IPS-20b (cell line): Measurements from ENCODE around the gene LCE5A.
"Not testable (repeated sequence)": the region's sequence is repeated elsewhere in the genome, so short reads cannot be mapped to it uniquely, and the experiment has no call there.

Source experiments
- H3K27ac ChIP-seq: one replicate; pipeline ENCODE4 v1.5.1; 2013; ENCODE audit warnings: low read length
- H3K27me3 ChIP-seq: 2 replicates; pipeline ENCODE4 v1.6.1; 2013; ENCODE audit warnings: mild to moderate bottlenecking, low read length, inconsistent platforms; ENCODE audit not compliant: insufficient read depth
- H3K36me3 ChIP-seq: 2 replicates; pipeline ENCODE4 v1.6.1; 2013; ENCODE audit warnings: low read depth, mild to moderate bottlenecking, inconsistent platforms, low read length, moderate library complexity; ENCODE audit not compliant: insufficient read depth
- H3K4me1 ChIP-seq: 2 replicates; pipeline ENCODE4 v1.6.1; 2013; ENCODE audit warnings: mild to moderate bottlenecking, control low read depth, inconsistent platforms, low read length, moderate library complexity; ENCODE audit not compliant: insufficient read depth
- H3K4me3 ChIP-seq: 2 replicates; pipeline ENCODE4 v1.5.1; 2013; ENCODE audit warnings: mild to moderate bottlenecking, low read length, inconsistent platforms
- H3K9ac ChIP-seq: 2 replicates; pipeline ENCODE4 v1.6.1; 2013; ENCODE audit warnings: low read depth, mild to moderate bottlenecking, inconsistent platforms, low read length, moderate library complexity
- H3K9me3 ChIP-seq: 2 replicates; pipeline ENCODE4 v1.6.1; 2013; ENCODE audit warnings: mild to moderate bottlenecking, low read depth, low read length, inconsistent platforms; ENCODE audit not compliant: insufficient read depth

The LCE5A gene, protein sequence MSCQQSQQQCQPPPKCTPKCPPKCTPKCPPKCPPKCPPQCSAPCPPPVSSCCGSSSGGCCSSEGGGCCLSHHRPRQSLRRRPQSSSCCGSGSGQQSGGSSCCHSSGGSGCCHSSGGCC

GRCh38 chr1:152510503-152510902 lies at the start of gene LCE5A:
Gene LCE5A (plus strand): TSS chr1:152510803. CDS start chr1:152511535, 732 bp downstream.
- no peaks in the 10 kb centered on the region for H3K4me1 ChIP-seq
- H3K9me3 ChIP-seq: peaks cover 72% of the 10 kb centered on the region
- H3K9ac ChIP-seq: no peak within 1 kb of the TSS
- no peaks in the 10 kb centered on the region for H3K36me3 ChIP-seq
- peaks cover 26% of the 10 kb centered on the region for H3K27me3 ChIP-seq
- no peak within 1 kb of the TSS for H3K4me3 ChIP-seq
- H3K27ac ChIP-seq: no peak within 1 kb of the TSS

GRCh38 chr1:152461544-152461943 lies 49.1 kb upstream of the LCE5A start:
- H3K9ac ChIP-seq: no peak overlapping the region
- H3K27me3 ChIP-seq: no peaks in the 10 kb centered on the region
- H3K4me3 ChIP-seq: no peak overlapping the region
- H3K9me3 ChIP-seq: peaks cover 25% of the 10 kb centered on the region
- H3K36me3 ChIP-seq: no peaks in the 10 kb centered on the region
- no peak overlapping the region for H3K27ac ChIP-seq
- H3K4me1 ChIP-seq: no peaks in the 10 kb centered on the region

- Histone ChIP-seq H3K9me3 (peaks cover 22% of the 10 kb centered on the region), H3K9ac (no peak overlapping the region), H3K27ac (no peak overlapping the region), H3K27me3 (no peaks in the 10 kb centered on the region), H3K4me3 (no peak overlapping the region), H3K36me3 (no peaks in the 10 kb centered on the region), H3K4me1 (no peaks in the 10 kb centered on the region)
These were observed 48.0 kb upstream of the LCE5A start for GRCh38 chr1:152462636-152463035.

DNA sequence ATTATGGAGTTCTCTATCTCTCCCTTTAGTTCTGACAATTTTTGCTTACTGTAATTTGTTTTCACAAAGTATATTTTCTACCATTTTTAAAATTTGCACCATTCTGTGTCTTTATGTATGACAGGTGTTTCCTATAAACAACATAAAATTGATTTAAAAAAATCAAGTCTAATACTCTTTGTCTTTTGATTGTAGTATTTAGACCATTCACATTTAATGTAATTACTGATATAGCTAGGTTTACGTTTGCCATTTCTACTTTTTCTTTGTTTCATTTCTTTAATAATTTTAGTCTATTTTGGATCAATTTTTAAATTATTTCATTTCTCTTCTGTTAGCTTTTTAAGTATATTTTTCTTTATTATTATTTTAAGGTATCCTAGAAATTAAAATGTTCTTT lies 44.4 kb upstream of the LCE5A start:
- Histone ChIP-seq H3K27ac (no peak overlapping the region), H3K36me3 (no peaks in the 10 kb centered on the region), H3K9ac (no peak overlapping the region), H3K4me3 (no peak overlapping the region), H3K9me3 (peaks cover 42% of the 10 kb centered on the region), H3K27me3 (no peaks in the 10 kb centered on the region), H3K4me1 (no peaks in the 10 kb centered on the region)

DNA sequence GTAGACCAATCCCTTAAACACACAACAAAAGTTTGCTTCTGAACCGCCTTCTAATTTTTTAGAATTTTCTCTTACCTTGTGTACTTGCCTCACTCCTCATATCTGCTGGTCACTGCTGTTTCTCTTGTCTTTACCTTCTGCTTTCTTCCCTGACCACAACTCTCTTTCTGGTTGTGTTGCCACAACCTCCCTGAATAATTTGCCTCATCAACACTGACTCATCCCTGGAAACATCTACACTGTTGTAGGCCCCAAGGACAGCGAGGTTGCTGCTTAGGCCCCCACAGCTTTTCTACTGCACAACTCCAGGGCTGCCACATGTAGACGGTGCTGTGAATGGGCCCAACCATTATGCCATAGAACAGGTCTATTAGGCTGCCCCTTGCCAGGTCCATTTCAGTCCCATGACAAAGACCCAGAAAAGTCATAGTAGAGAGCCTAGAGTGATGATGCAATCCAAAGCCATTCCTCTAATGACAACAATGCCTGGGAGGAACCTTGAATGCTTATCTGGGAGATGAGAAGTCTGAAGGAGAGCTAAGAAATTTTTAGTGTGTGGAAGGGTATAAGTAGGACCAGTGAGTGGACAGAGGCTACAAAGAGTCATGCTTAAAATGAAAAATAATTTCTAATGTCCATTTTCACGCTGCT lies 36.6 kb upstream of the LCE5A start:
- Histone ChIP-seq H3K27ac (no peak overlapping the region), H3K4me1 (no peaks in the 10 kb centered on the region), H3K9me3 (peaks cover 79% of the 10 kb centered on the region), H3K27me3 (no peaks in the 10 kb centered on the region), H3K36me3 (no peaks in the 10 kb centered on the region), H3K4me3 (no peak overlapping the region), H3K9ac (no peak overlapping the region)

DNA sequence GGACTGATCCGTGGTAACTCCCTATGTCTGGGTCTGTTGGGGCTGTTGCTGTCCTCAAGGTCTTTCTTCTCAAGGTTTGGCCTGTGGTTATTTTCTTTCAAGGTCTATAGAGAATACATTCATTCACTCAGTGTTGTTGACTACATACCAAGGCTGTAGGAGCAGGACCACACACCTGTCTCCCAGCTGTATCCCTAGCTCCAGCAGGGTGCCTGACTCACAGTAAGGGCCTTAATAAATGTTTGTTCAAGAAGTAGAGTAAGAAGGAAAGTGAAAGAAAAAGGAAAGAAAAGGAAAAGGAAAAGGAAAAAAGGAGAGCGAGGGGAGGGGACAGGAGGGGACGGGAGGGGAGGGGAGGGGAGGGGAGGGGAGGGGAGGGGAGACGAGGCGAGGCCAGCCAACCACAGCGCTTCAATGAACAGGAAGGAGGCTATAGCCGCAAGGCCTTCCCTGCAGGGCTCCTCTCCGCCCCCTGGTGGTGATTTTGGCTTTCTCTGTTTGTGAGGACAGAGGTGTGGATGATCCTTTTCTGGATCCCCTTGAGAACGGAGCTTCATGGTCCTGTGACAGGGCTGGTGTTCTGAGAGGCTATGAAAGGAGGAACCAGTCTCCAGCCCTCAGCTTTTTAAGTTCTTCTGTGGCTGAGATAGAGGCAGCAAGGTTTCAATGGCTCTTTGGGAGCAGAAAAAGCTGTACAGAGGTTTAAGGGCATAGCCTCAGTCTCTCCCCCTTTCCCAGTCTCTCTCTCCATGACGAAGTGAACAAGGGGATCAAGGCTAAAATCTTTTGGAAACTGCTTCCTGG lies 30.6 kb upstream of the LCE5A start:
- Histone ChIP-seq H3K9ac (no peak overlapping the region), H3K4me1 (no peaks in the 10 kb centered on the region), H3K36me3 (no peaks in the 10 kb centered on the region), H3K27ac (no peak overlapping the region), H3K4me3 (no peak overlapping the region), H3K27me3 (no peaks in the 10 kb centered on the region), H3K9me3 (peaks cover 90% of the 10 kb centered on the region)

DNA sequence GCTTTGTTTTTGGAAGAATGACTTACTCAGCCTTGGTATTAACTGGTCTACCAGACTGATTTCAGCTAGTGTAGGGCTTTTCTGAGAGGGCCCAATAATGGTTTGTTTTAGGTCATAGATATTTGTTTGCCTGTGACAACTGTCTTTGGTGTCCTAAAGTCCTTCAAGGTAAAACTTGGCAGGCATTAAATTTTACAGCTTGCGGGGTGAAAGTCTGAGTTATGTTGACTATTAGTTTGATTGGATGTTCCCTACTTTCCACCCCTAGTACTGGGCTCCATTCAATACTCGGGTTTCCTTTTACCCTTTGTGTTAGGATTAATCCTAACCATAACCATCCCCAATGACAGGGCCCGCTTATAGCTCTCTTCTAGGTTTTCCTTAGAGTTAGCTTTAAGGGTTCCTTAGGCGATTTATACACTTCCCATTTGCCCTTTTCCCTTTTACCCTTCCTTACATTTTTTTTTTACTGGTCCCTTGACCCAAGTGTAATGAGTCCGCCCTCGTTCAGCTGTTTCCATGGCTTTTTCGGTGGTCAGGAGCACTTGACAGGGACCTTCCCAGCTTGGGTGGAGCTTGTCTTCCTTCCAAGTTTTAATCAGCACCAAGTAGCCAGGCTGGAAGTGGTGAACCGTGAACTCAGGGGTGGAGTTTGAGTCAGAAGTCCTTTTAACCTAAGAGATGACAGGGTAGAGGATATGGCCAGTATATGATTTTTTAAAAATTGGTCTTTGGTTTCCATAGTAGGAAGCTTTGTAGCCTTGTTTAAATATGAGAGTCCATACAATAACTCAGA lies 28.5 kb upstream of the LCE5A start:
- Histone ChIP-seq H3K9me3 (peaks cover 86% of the 10 kb centered on the region), H3K9ac (no peak overlapping the region), H3K36me3 (no peaks in the 10 kb centered on the region), H3K27ac (no peak overlapping the region), H3K4me1 (no peaks in the 10 kb centered on the region), H3K27me3 (no peaks in the 10 kb centered on the region), H3K4me3 (no peak overlapping the region)

- Histone ChIP-seq H3K9ac (no peak overlapping the region), H3K4me3 (no peak overlapping the region), H3K27me3 (no peaks in the 10 kb centered on the region), H3K27ac (no peak overlapping the region), H3K9me3 (peaks cover 53% of the 10 kb centered on the region), H3K4me1 (no peaks in the 10 kb centered on the region), H3K36me3 (no peaks in the 10 kb centered on the region)
These were observed 24.1 kb upstream of the LCE5A start for GRCh38 chr1:152486400-152487006.

DNA sequence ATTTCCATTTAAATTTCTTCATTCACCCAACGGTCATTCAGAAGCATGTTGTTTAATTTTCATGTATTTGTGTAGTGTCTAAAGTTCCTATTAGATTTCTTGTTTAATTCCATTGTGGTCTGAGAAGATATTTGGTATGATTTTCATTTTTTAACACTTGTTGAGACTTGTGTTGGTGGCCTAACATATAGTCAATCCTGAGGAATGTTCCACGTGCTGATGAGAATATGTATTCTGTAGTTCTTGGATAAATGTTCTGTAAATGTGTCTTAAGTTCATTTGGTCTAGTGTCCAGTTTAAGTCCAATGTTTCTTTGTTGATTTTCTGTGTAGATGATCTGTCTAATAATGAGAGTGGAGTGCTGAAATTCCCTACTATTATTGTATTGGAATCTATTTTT lies 22.7 kb upstream of the LCE5A start:
- H3K9me3 ChIP-seq: peaks cover 43% of the 10 kb centered on the region
- H3K4me1 ChIP-seq: no peaks in the 10 kb centered on the region

DNA sequence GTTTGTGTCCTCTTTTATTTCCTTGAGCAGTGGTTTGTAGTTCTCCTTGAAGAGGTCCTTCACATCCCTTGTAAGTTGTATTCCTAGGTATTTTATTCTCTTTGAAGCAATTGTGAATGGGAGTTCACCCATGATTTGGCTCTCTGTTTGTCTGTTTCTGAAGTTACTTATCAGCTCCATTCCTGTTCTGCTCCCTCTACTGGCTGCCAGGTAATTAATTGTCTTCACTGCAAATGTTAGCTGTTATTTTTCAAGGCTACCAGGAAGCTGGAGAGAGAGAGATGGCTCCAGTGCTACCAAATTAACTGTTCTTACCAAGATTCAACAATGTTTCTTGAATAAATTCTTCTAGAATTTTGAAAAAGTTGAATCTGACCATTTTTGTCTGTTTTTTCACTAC lies 19.1 kb upstream of the LCE5A start:
- H3K27ac ChIP-seq, H3K4me3 ChIP-seq, H3K9ac ChIP-seq, H3K36me3 ChIP-seq, H3K4me1 ChIP-seq, H3K27me3 ChIP-seq: not testable (repeated sequence)
- peaks cover 33% of the 10 kb centered on the region for H3K9me3 ChIP-seq

More for the DNA sequence above, 22.7 kb upstream of the LCE5A start:
- Histone ChIP-seq H3K27me3 (no peaks in the 10 kb centered on the region), H3K36me3 (no peaks in the 10 kb centered on the region), H3K4me3 (no peak overlapping the region), H3K9ac (no peak overlapping the region), H3K27ac (no peak overlapping the region)

GRCh38 chr1:152495066-152495675 lies 15.4 kb upstream of the LCE5A start:
- no peaks in the 10 kb centered on the region for H3K36me3 ChIP-seq
- peaks cover 42% of the 10 kb centered on the region for H3K9me3 ChIP-seq
- H3K27me3 ChIP-seq: no peaks in the 10 kb centered on the region
- H3K4me1 ChIP-seq: no peaks in the 10 kb centered on the region
- H3K9ac ChIP-seq: no peak overlapping the region
- H3K4me3 ChIP-seq: no peak overlapping the region
- no peak overlapping the region for H3K27ac ChIP-seq
